ENCODE results near the gene GATAD2B. TPM values are rescaled to one million over a fixed set of nuclear protein-coding genes. Genes with fewer than 3 reads are reported as not detected.
"Not testable (repeated sequence)": the region's sequence is repeated elsewhere in the genome, so short reads cannot be mapped to it uniquely, and the experiment has no call there.

GATAD2B gene
- total RNA-seq, 1 experiment from 2014 or later = 46.9 TPM

GRCh38 chr1:153767519-153767918, 155.3 kb downstream of the GATAD2B start:
- ATAC-seq (no peak), DNase-seq (ENCODE audit: low spot score) (no peak)
- CTCF ChIA-PET = interaction anchor here (1.0 kb wide), 1 partner anchor 89 kb away, joined by 5 read pairs; no protein-coding TSS in a partner anchor
- Mint-ChIP-seq H3K36me3 (peaks cover 70% of the 10 kb centered on the region), H3K4me1 (peaks cover 20% of the 10 kb centered on the region), H3K4me3 (no peak overlapping the region), H3K9me3 (no peaks in the 10 kb centered on the region), H3K27ac (no peak overlapping the region), H3K27me3 (ENCODE audit: low read depth) (no peaks in the 10 kb centered on the region)
- POLR2A ChIA-PET = interaction anchor here (0.7 kb wide), 1 partner anchor 140 kb away, joined by 3 read pairs; no protein-coding TSS in a partner anchor
- no peak for TF ChIP-seq NFYB (CRISPR knock-in tag; conservative IDR thresholded peaks at IDR 0.05; ENCODE audit: low read depth)
- TF ChIP-seq FOXJ3 (CRISPR knock-in tag; IDR thresholded peaks at IDR 0.05; ENCODE audit: borderline replicate concordance) = no peak
- TF ChIP-seq ZNF532 (CRISPR knock-in tag; IDR thresholded peaks at IDR 0.05; ENCODE audit: borderline replicate concordance) = no peak
- TF ChIP-seq MYBL2 (CRISPR knock-in tag; IDR thresholded peaks at IDR 0.05) = no peak
- TF ChIP-seq AFF4 (CRISPR knock-in tag; IDR thresholded peaks at IDR 0.05; ENCODE audit: borderline replicate concordance) = no peak
- TF ChIP-seq PRDM15 (CRISPR knock-in tag; IDR thresholded peaks at IDR 0.05) = no peak
- no peak for TF ChIP-seq NR1H2 (CRISPR knock-in tag; IDR thresholded peaks at IDR 0.05)
- no peak for TF ChIP-seq ATF3 (CRISPR knock-in tag; conservative IDR thresholded peaks at IDR 0.05)
- no peak for TF ChIP-seq IRF2 (CRISPR knock-in tag; IDR thresholded peaks at IDR 0.05; ENCODE audit: borderline replicate concordance, low read depth)
- no peak for TF ChIP-seq ZNF423 (CRISPR knock-in tag; IDR thresholded peaks at IDR 0.05)
- no peak for TF ChIP-seq ZNF263 (CRISPR knock-in tag; IDR thresholded peaks at IDR 0.05; ENCODE audit: low read depth)

- peaks cover 78% of the 10 kb centered on the region for H3K36me3 Mint-ChIP-seq
- ChIA-PET POLR2A (interaction anchor here (0.6 to 0.7 kb wide), 2 partner anchors 9 to 139 kb away, joined by 3 read pairs; partner anchors contain the start of gene SLC27A3), CTCF (interaction anchor here (0.7 to 1.0 kb wide), 2 partner anchors 89 to 118 kb away, joined by 3 to 5 read pairs; no protein-coding TSS in a partner anchor)
- H3K4me1 Mint-ChIP-seq = peaks cover 20% of the 10 kb centered on the region
- ATAC-seq; H3K9me3 Mint-ChIP-seq; H3K27me3 Mint-ChIP-seq (ENCODE audit: low read depth); DNase-seq (ENCODE audit: low spot score); H3K4me3 Mint-ChIP-seq; H3K27ac Mint-ChIP-seq: not testable (repeated sequence)
These were observed 156.1 kb downstream of the GATAD2B start for GRCh38 chr1:153766663-153767062.

Data from WTC11 (cell line).